Tibial nerve (tissue), 3 donors: Measurements from ENCODE around the gene GLS.

Experiments
- CTCF ChIP-seq, 5 experiments: fragments of 200-600 bp in 3 of 5; fragments of 450-650 bp in 2 of 5; sonication (generic) in 3 of 5; IDR thresholded peaks; one replicate each; pipeline ENCODE4 v1.5.1; 2016 to 2019; ENCODE audit warnings: antibody characterized with exemption in 5 of 5, mild to moderate bottlenecking in 3 of 5, moderate library complexity in 2 of 5
- POLR2A ChIP-seq, 2 donors: fragments of 450-650 bp; IDR thresholded peaks; one replicate each; pipeline ENCODE4 v1.6.1; 2017; ENCODE audit warnings: antibody characterized with exemption in 2 of 2, mild to moderate bottlenecking in 2 of 2, moderate library complexity in 2 of 2

DNA sequence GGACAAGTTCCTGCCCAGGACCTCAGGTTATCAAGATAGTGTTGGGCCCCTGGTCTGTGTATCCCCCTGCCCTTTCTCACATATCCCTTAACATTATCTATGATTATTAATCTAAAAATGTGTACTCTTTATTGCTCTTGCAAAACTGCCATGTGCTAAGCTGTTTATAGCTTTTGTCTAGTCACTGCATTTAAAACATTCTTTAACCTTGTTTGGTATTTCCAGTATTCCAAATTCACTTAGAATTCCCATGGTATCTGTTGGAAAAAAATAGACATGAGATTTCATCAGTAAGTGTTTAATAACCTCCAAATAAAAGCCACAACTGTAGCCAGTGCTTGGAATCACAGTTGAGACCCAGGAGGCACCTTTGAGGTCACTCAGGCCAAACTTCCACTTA lies 16.2 kb upstream of the GLS start:
- TF ChIP-seq CTCF (IDR thresholded peaks at IDR 0.05): no peak
- no peak for TF ChIP-seq POLR2A (IDR thresholded peaks at IDR 0.05)
